Measurements from ENCODE around the gene LCN9. TPM values are rescaled to one million over a fixed set of nuclear protein-coding genes. Genes with fewer than 3 reads are reported as not detected.
"Not testable (repeated sequence)": the region's sequence is repeated elsewhere in the genome, so short reads cannot be mapped to it uniquely, and the experiment has no call there.

Gene LCN9
- total RNA-seq, 4 donors from 2014 or later, result not detected

DNA sequence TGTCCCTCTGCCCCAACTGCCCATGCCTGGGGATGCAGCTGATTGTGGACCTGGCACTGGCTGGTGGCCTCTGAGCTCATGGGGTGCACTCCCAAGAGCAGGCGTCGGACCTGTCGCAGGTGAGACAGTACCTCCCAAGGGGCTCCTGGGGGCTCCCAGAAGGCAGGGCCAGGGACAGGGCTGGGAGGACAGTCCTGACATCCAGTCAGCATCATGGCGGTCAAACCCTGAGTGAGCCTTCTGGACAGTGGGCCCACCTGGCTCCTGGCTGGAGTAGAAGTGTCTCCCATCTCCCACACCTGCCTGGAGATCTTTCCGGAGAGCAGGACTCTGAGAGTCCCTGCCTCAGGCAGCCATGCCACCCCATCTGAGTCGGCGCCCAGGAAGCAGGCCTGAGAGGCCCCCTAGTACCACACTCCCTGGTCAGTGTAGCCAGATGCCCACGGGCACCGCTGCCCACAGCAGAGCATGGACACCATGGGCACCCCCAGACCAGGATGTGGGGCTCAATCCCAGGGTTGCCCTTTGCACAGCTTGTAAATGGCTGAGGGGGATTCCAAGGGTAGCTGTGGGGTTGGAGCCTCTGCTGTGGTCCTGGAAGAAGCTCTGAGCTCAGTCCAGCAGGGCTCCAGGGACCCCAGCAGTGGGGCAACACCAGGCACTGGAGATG lies 6.6 kb downstream of the LCN9 start:
- intact Hi-C loops (cut with DNase I), result no loop called here
- TF ChIP-seq POLR2A (IDR thresholded peaks at IDR 0.05) (no peak), CTCF (IDR thresholded peaks at IDR 0.05) (no peak)
- Histone ChIP-seq H3K27ac (no peak overlapping the region), H3K4me3 (replicated peaks in 1 of 3) (no peak overlapping the region), H3K9me3 (no peaks in the 10 kb centered on the region), H3K27me3 (no peaks in the 10 kb centered on the region), H3K4me1 (no peaks in the 10 kb centered on the region), H3K36me3 (no peaks in the 10 kb centered on the region)
- DNase-seq, result no peak
- 98% methylated on average over 8 of the region's 9 CpGs; no CpG with 5 or more reads in 1 of the 2 donors for WGBS, 2 donors

GRCh38 chr9:135670721-135671590 lies 7.8 kb downstream of the LCN9 start:
- intact Hi-C loops (cut with DNase I), result no loop called here
- no peak overlapping the region for H3K4me3 ChIP-seq (replicated peaks in 1 of 3)
- DNase-seq, result no peak
- no peaks in the 10 kb centered on the region for H3K4me1 ChIP-seq
- no peaks in the 10 kb centered on the region for H3K27me3 ChIP-seq
- TF ChIP-seq CTCF (IDR thresholded peaks at IDR 0.05) (no peak), POLR2A (IDR thresholded peaks at IDR 0.05) (no peak)
- H3K27ac ChIP-seq, result no peak overlapping the region
- no peaks in the 10 kb centered on the region for H3K9me3 ChIP-seq
- H3K36me3 ChIP-seq, result no peaks in the 10 kb centered on the region
- WGBS, 2 donors, result 86 to 89% methylated on average over 24 to 35 of the region's 41 CpGs

GRCh38 chr9:135671591-135672041 lies 8.5 kb downstream of the LCN9 start:
- 40 to 58% methylated on average over 13 to 14 of the region's 17 CpGs for WGBS, 2 donors
- H3K9me3 ChIP-seq, result no peaks in the 10 kb centered on the region
- intact Hi-C loops (cut with DNase I), result no loop called here
- H3K27me3 ChIP-seq, result no peaks in the 10 kb centered on the region
- DNase-seq, result no peak
- no peak overlapping the region for H3K27ac ChIP-seq
- H3K4me1 ChIP-seq, result no peaks in the 10 kb centered on the region
- no peak overlapping the region for H3K4me3 ChIP-seq (replicated peaks in 1 of 3)
- H3K36me3 ChIP-seq, result no peaks in the 10 kb centered on the region
- TF ChIP-seq POLR2A (IDR thresholded peaks at IDR 0.05), result no peak
- TF ChIP-seq CTCF (IDR thresholded peaks at IDR 0.05), result no peak

DNA sequence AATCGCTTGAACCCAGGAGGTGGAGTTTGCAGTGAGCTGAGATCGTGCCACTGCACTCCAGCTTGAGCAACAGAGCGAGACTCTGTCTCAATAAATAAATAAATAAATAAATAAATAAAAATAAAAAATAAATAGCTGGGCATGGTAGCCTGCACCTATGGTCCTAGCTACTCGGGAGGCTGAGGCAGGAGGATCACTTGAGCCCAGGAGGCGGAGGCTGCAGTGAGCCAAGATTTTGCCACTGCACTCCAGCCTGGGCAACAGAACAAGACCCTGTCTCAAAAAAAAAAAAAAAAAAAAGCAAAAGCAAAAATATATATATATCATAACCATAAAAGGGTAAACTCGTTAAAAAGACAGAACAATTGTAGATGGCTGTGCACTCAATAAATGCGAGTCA lies 9.7 kb downstream of the LCN9 start:
- H3K4me3 ChIP-seq (replicated peaks in 1 of 3); H3K27ac ChIP-seq; H3K9me3 ChIP-seq; H3K36me3 ChIP-seq; H3K4me1 ChIP-seq; H3K27me3 ChIP-seq; intact Hi-C loops (cut with DNase I); DNase-seq: not testable (repeated sequence)
- 88 to 89% methylated on average over 7 of the region's 7 CpGs for WGBS, 2 donors

GRCh38 chr9:135673941-135674340 lies 10.8 kb downstream of the LCN9 start:
- H3K4me1 ChIP-seq, result no peaks in the 10 kb centered on the region
- no peaks in the 10 kb centered on the region for H3K9me3 ChIP-seq
- WGBS, 2 donors, result 78 to 82% methylated on average over 8 of the region's 8 CpGs
- TF ChIP-seq CTCF (IDR thresholded peaks at IDR 0.05), result no peak
- TF ChIP-seq POLR2A (IDR thresholded peaks at IDR 0.05), result no peak
- H3K27me3 ChIP-seq, result no peaks in the 10 kb centered on the region
- no peak overlapping the region for H3K4me3 ChIP-seq (replicated peaks in 1 of 3)
- DNase-seq, result no peak
- H3K27ac ChIP-seq, result no peak overlapping the region
- H3K36me3 ChIP-seq, result no peaks in the 10 kb centered on the region
- intact Hi-C loops (cut with DNase I), result no loop called here

Data from thyroid gland (tissue), 4 donors.